ENCODE results near the gene SSBP3.

DNA sequence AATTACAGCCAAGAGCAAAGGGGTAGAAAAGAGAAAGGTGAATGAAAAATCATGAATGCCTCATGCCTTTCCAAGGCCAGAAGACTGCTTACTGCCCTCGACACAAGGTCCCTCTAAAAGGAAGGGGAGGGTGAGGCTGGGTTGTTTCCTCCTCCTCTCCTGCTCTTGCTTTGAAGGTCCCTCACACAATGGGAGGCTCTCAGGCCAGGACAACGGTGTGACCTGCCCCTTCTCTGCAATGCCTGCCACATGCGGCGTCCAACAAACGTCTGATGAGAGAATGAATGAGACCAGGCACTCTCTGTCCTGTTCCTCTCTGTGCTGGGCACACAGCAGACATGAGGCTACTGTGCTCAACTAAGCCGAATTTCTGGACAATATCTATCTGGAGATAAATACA is 51.3 kb downstream of the SSBP3 start:
- no peak for TF ChIP-seq EZH2 (IDR thresholded peaks at IDR 0.05; ENCODE audit: insufficient read depth, poor library complexity, severe bottlenecking)
- TF ChIP-seq EZH2phosphoT487 (IDR thresholded peaks at IDR 0.05; ENCODE audit: insufficient read depth, low read depth) = no peak
